ENCODE data around the gene RAB33B.

The RAB33B gene

DNA sequence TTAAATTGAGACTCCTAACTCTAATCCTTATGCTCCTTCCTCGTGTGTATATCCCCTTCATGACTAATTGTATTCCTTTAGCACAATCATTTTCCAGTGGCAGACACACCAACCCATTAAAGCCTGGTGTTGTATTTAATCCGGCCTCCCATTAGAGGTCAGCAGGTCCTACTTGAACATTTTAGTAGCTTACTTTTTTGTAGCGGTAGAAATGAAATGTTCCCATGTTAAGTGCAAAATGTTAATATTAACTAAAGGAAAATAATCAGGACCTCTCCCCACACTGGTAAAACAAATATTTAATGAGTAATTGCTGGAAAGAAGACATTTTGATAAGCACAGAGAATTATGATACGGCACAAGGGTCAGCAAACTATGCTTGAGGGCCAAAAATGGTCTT, 3.4 kb downstream of the RAB33B start:
- H3K36me3 ChIP-seq (replicated peaks; ENCODE audit: low read depth, low read length), result no peaks in the 10 kb centered on the region
- H3K27ac ChIP-seq (ENCODE audit: low read length), result no peak overlapping the region
- H3K9ac ChIP-seq (ENCODE audit: low read length), result no peak overlapping the region

DNA sequence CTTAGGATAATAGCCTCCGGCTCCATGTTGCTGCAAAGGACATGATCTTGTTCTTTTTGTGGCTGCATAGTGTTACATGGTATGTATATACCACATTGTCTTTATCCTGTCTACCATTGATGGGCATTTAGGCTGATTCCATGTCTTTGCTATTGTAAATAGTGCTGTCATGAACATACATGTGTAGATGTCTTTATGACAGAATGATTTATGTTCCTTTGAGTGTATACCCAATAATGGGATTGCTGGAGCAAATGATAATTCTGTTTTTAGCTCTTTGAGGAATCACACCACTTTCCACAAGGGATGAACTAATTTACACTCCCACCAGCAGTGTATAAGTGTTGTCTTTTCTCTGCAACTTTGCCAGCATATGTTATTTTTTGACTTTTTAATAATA, 4.6 kb downstream of the RAB33B start:
- H3K4me1 ChIP-seq (ENCODE audit: low read length), result peaks cover 23% of the 10 kb centered on the region
- H2AFZ ChIP-seq (ENCODE audit: low read depth, low read length), result no peak overlapping the region
- no peaks in the 10 kb centered on the region for H3K9me3 ChIP-seq (ENCODE audit: insufficient read depth, low read length)
- no peak overlapping the region for H3K9ac ChIP-seq (ENCODE audit: low read length)
- H3K27me3 ChIP-seq (ENCODE audit: low read depth, low read length), result no peaks in the 10 kb centered on the region
- H4K20me1 ChIP-seq (ENCODE audit: insufficient read depth, low read length), result no peaks in the 10 kb centered on the region
- H3K79me2 ChIP-seq (ENCODE audit: low read length), result peaks cover 15% of the 10 kb centered on the region; the same call in 1 of the 2 replicates
- H3K36me3 ChIP-seq (replicated peaks; ENCODE audit: low read depth, low read length), result no peaks in the 10 kb centered on the region
- no peak overlapping the region for H3K27ac ChIP-seq (ENCODE audit: low read length)
- H3K4me2 ChIP-seq (ENCODE audit: low read length), result no peak overlapping the region
- no peak overlapping the region for H3K4me3 ChIP-seq (ENCODE audit: low read length)
- TF ChIP-seq, protein P1, sequence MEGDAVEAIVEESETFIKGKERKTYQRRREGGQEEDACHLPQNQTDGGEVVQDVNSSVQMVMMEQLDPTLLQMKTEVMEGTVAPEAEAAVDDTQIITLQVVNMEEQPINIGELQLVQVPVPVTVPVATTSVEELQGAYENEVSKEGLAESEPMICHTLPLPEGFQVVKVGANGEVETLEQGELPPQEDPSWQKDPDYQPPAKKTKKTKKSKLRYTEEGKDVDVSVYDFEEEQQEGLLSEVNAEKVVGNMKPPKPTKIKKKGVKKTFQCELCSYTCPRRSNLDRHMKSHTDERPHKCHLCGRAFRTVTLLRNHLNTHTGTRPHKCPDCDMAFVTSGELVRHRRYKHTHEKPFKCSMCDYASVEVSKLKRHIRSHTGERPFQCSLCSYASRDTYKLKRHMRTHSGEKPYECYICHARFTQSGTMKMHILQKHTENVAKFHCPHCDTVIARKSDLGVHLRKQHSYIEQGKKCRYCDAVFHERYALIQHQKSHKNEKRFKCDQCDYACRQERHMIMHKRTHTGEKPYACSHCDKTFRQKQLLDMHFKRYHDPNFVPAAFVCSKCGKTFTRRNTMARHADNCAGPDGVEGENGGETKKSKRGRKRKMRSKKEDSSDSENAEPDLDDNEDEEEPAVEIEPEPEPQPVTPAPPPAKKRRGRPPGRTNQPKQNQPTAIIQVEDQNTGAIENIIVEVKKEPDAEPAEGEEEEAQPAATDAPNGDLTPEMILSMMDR (IDR thresholded peaks at IDR 0.05; ENCODE audit: low read depth, low read length), result no peak
- TF ChIP-seq EZH2phosphoT487 (IDR thresholded peaks at IDR 0.05; ENCODE audit: low read depth), result no peak

More for the DNA sequence above, 3.4 kb downstream of the RAB33B start:
- Histone ChIP-seq H3K27me3 (ENCODE audit: low read depth, low read length) (no peaks in the 10 kb centered on the region), H4K20me1 (ENCODE audit: insufficient read depth, low read length) (no peaks in the 10 kb centered on the region), H3K4me1 (ENCODE audit: low read length) (peaks cover 25% of the 10 kb centered on the region), H3K9me3 (ENCODE audit: insufficient read depth, low read length) (no peaks in the 10 kb centered on the region), H3K4me2 (ENCODE audit: low read length) (no peak overlapping the region), H3K79me2 (ENCODE audit: low read length) (peaks cover 15% of the 10 kb centered on the region), H2AFZ (ENCODE audit: low read depth, low read length) (no peak overlapping the region), H3K4me3 (ENCODE audit: low read length) (no peak overlapping the region)
- TF ChIP-seq EZH2phosphoT487 (IDR thresholded peaks at IDR 0.05; ENCODE audit: low read depth), result no peak
- TF ChIP-seq, protein P1 (IDR thresholded peaks at IDR 0.05; ENCODE audit: low read depth, low read length), result no peak

DNA sequence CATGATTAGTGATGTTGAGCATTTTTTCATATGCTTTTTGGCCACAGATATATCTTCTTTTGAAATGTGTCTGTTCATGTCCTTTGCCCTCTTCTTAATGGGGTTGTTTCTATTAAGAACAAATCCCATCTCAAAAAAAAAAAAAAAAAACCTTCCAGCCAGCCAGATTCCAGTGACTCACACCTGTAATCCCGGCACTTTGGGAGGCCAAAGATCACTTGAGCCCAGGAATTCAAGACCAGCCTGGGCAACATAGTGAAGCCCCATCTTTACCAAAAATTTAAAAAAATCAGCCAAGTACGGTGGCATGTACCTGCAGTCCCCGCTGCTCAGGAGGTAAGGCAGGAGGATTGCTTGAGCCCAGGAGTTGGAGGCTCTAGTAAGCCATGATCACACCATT, 5.1 kb downstream of the RAB33B start:
- TF ChIP-seq, protein P1 (IDR thresholded peaks at IDR 0.05; ENCODE audit: low read depth, low read length), result no peak
- no peak for TF ChIP-seq EZH2phosphoT487 (IDR thresholded peaks at IDR 0.05; ENCODE audit: low read depth)
- Histone ChIP-seq H3K9ac (ENCODE audit: low read length) (no peak overlapping the region), H3K4me3 (ENCODE audit: low read length) (no peak overlapping the region), H4K20me1 (ENCODE audit: insufficient read depth, low read length) (no peaks in the 10 kb centered on the region), H3K36me3 (replicated peaks; ENCODE audit: low read depth, low read length) (no peaks in the 10 kb centered on the region), H3K9me3 (ENCODE audit: insufficient read depth, low read length) (no peaks in the 10 kb centered on the region), H3K27me3 (ENCODE audit: low read depth, low read length) (no peaks in the 10 kb centered on the region), H2AFZ (ENCODE audit: low read depth, low read length) (no peak overlapping the region), H3K27ac (ENCODE audit: low read length) (no peak overlapping the region), H3K4me2 (ENCODE audit: low read length) (no peak overlapping the region), H3K4me1 (ENCODE audit: low read length) (peaks cover 23% of the 10 kb centered on the region), H3K79me2 (ENCODE audit: low read length) (peaks cover 15% of the 10 kb centered on the region; the same call in 1 of the 2 replicates)

DNA sequence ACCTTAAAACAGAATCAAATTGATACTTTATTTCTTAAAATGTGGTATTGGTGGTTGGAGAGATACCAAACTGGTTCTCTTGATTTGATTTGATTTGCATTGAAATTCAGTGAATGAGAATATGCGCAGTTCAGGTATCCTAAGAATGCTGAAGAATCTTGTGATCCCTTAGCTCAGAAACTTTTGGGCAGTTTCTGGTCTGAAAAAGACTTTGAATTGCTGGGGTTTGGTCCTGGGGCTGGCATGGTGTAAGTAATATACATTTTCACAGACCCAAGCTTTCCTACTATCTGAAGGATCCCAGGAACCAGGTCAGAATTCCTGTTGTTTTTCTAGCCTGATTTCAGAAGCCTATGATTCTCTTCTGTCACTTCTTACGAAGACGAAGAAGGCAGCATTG, 6.6 kb downstream of the RAB33B start:
- Histone ChIP-seq H3K27ac (ENCODE audit: low read length) (no peak overlapping the region), H3K9me3 (ENCODE audit: insufficient read depth, low read length) (no peaks in the 10 kb centered on the region), H3K27me3 (ENCODE audit: low read depth, low read length) (no peaks in the 10 kb centered on the region), H3K4me1 (ENCODE audit: low read length) (peaks cover 13% of the 10 kb centered on the region), H3K79me2 (ENCODE audit: low read length) (peaks cover 4% of the 10 kb centered on the region; the same call in 1 of the 2 replicates), H3K36me3 (replicated peaks; ENCODE audit: low read depth, low read length) (no peaks in the 10 kb centered on the region), H3K4me2 (ENCODE audit: low read length) (no peak overlapping the region), H4K20me1 (ENCODE audit: insufficient read depth, low read length) (no peaks in the 10 kb centered on the region), H2AFZ (ENCODE audit: low read depth, low read length) (no peak overlapping the region), H3K4me3 (ENCODE audit: low read length) (no peak overlapping the region), H3K9ac (ENCODE audit: low read length) (no peak overlapping the region)
- TF ChIP-seq, protein P1 (IDR thresholded peaks at IDR 0.05; ENCODE audit: low read depth, low read length), result no peak
- TF ChIP-seq EZH2phosphoT487 (IDR thresholded peaks at IDR 0.05; ENCODE audit: low read depth), result no peak

All from OCI-LY3 (cell line).